ENCODE results near the gene PRDM12.

GRCh38 chr9:130672933-130673615, 8.7 kb downstream of the PRDM12 start:
- TF ChIP-seq CTCF (IDR thresholded peaks at IDR 0.05) (no peak), POLR2A (IDR thresholded peaks at IDR 0.05) (no peak), POLR2AphosphoS5 (IDR thresholded peaks at IDR 0.05) (no peak)
